Effector memory CD4-positive, alpha-beta T cell (primary cell): ENCODE data around the gene ING4.

Experiments
- DNase-seq, 3 donors: peaks; one replicate each; pipeline ENCODE4 v3.0.0-alpha.2; 2020
- H3K27ac ChIP-seq: 2 replicates; pipeline ENCODE4 v1.7.0; 2013; ENCODE audit warnings: mild to moderate bottlenecking, low read length, moderate library complexity; ENCODE audit not compliant: insufficient read depth, poor library complexity, severe bottlenecking
- H3K27me3 ChIP-seq: replicated peaks from 2 replicates; pipeline ENCODE4 v1.7.0; 2013; ENCODE audit warnings: mild to moderate bottlenecking, low read length; ENCODE audit not compliant: insufficient read depth, control insufficient read depth, poor library complexity, severe bottlenecking
- H3K36me3 ChIP-seq: 2 replicates; pipeline ENCODE4 v1.7.0; 2013; ENCODE audit warnings: mild to moderate bottlenecking, low read length, moderate library complexity; ENCODE audit not compliant: control insufficient read depth, insufficient read depth
- H3K4me1 ChIP-seq: 2 replicates; pipeline ENCODE4 v1.7.0; 2013; ENCODE audit warnings: low read length, mild to moderate bottlenecking; ENCODE audit not compliant: control insufficient read depth, insufficient read depth, poor library complexity, severe bottlenecking
- H3K4me3 ChIP-seq: 2 replicates; pipeline ENCODE4 v1.7.0; 2013; ENCODE audit warnings: low read length, low read depth, mild to moderate bottlenecking; ENCODE audit not compliant: insufficient read depth, poor library complexity, severe bottlenecking
- H3K9me3 ChIP-seq: 2 replicates; pipeline ENCODE4 v1.7.0; 2013; ENCODE audit warnings: mild to moderate bottlenecking, low read length, moderate library complexity; ENCODE audit not compliant: control insufficient read depth

Gene ING4

DNA sequence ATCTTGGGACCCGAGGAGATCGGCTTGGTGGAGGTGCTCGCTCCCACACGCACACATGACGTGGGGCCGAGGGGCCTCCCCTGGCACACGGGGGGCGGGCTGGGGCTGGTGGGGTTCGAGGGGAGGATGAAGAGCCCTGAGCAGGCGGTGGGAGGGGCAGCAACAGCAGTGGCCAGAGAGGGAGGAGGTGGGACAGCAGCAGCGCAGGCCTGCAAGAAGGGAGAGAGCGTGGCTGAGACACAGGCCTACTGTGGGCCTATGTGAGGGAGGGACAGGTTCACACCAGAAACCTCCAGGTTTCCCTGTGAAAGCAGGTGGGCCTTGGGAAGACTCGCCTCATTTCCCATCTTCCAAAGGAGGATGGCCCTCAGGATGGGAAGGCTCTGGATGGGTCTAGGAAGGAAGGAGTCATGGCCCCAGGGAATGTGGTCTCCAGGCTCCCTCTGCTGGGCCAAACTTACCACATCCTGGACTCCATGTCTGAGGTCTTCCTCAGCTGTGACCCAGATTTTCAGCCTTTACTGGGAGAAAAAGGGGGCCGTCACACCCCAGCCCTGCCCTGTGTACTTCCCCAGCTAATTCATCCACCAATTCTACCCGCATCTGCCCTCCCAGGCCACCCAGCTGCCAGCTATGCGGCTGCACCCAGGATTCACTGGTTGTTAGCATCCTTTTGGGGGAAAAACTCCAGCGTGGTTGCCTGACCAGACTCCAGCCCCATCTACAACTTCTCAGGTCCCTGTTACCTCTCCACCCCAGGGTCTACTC, 34.8 kb upstream of the ING4 start:
- H3K27me3 ChIP-seq = peaks cover 15% of the 10 kb centered on the region

DNA sequence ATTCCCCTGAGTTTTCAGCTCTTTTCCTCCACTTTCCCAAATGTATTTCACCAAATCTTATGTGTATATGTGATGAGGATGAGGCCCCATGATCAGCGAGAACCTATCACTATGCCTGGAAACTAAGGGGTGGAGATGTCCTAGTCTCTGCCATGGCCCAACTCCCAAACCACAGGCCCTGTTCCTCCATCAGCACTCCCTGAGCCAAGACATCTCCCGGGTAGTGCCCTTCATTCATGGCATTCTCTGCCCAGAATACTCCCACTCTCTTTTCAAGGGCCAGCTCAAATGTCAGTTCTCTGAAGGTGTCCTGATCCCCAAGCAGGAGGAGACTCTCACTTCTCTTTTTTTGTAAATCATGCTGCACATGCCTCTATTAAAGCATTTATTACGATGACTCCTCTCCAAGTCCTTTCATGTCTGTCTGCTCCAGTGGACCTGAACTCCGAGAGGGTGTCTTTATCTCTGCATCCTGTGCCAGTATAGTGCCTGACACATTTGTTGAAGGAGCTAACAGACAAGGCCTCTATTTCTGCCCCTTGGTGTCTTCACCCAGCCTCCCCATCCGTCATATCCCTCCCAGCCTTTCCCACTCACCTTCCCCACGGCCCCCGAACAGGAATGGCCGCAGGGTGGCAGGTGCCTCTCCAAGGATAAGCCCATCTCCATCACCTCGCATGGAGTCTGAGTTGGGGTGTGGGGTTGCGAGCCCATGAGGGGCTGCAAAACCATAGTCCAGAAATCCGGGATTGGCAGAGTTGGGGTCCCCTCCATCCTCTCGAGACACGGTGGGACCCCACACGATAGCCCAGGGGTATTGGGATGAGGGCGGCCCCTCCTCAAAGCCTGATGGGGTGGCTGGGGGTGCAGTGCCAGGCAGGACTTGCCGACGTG, 34.0 kb upstream of the ING4 start:
- Histone ChIP-seq H3K4me1 (peaks cover 17% of the 10 kb centered on the region), H3K27me3 (peaks cover 11% of the 10 kb centered on the region), H3K27ac (no peak overlapping the region)

More for the DNA sequence above, 34.8 kb upstream of the ING4 start:
- H3K9me3 ChIP-seq = no peaks in the 10 kb centered on the region
- H3K27ac ChIP-seq = no peak overlapping the region
- H3K36me3 ChIP-seq = no peaks in the 10 kb centered on the region
- no peak for DNase-seq
- H3K4me3 ChIP-seq = no peak overlapping the region
- peaks cover 17% of the 10 kb centered on the region for H3K4me1 ChIP-seq

DNA sequence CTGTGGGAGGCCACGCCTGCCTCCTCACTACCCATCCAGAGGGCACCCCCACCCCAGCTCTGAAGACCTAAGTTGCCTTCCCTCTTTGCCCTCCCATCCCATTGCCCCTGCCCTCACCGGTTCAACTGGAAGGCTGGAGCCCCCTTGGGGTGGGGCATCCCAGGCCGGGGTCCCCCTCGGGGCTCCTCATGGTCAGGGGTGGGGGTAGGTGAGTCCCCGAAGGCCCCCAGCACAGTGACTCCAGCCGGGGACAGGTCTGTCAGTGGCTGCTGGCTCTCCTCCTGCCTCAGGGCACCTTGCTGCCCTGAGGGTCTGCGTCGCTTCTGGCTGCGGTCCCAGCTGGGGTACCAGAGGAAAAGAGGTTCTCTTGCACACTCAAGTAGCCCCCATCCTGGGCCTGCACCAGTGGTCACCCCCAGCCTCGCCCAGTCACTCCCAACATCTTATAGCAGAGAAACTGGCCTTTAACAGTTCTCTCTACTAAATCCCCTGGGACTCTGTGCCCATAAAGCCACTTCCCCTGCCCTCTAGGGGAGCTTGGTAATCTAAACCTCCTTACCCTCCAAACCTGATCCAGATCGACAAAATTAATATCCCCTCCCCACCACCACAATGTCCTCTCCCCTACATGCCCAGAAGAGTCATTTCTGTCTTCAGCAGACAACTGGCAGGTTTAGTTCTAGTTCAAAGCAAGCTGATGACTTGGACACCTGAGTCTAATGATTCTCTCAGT, 32.6 kb upstream of the ING4 start:
- Histone ChIP-seq H3K36me3 (no peaks in the 10 kb centered on the region), H3K27me3 (no peaks in the 10 kb centered on the region), H3K9me3 (no peaks in the 10 kb centered on the region), H3K27ac (no peak overlapping the region), H3K4me1 (peaks cover 11% of the 10 kb centered on the region), H3K4me3 (no peak overlapping the region)
- DNase-seq = no peak

More for the DNA sequence above, 34.0 kb upstream of the ING4 start:
- Histone ChIP-seq H3K4me3 (no peak overlapping the region), H3K36me3 (no peaks in the 10 kb centered on the region), H3K9me3 (no peaks in the 10 kb centered on the region)
- no peak for DNase-seq

DNA sequence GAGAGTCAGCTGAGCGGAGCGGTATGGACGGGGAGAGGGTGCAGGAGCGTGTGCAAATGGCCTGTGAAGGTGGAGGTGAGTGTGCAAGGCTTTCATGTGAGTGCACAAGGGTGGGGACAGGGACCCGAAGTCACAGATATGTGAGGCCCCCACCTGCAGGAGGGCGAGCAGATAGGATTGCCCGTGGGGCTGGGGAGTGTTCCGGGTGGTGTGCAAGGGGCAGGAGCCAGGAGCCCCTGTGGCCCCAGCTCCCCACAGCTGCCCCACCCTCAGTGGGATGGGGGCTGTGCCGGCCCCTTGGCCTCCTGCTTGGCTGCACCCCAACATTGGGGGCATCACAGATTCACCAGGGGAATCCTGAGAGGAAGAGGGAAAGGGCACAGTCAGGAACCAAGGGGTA, 31.8 kb upstream of the ING4 start:
- H3K4me1 ChIP-seq = peaks cover 11% of the 10 kb centered on the region
- no peaks in the 10 kb centered on the region for H3K27me3 ChIP-seq
- H3K4me3 ChIP-seq = no peak overlapping the region
- H3K9me3 ChIP-seq = no peaks in the 10 kb centered on the region
- no peak overlapping the region for H3K27ac ChIP-seq
- DNase-seq = no peak
- H3K36me3 ChIP-seq = no peaks in the 10 kb centered on the region

DNA sequence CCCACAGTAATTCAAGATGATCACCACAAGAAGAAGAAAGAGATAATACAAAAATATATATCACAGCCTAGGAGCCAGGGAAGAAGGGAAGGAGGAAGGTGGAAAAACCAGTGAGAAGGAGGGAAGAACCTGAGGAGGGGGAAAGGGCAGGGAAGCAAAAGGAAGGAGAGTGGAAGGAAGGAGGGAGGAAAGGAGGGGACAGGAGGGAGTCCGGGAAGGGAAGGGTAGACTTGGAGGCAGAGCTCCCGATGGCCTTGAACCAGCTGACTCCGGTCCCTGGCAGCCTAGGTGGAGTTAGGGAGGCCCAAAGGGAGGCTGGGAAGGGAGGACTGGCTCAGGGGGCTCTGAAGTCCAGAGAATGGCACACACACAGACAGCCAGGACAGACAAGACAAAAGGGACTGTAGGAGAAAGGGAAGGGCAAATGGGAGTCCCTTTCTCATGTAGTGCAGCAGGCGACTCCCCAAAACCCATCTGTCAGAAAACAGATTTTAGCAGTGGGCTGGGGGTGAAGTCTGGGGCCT, 31.0 kb upstream of the ING4 start:
- DNase-seq = no peak
- Histone ChIP-seq H3K4me1 (peaks cover 9% of the 10 kb centered on the region), H3K9me3 (no peaks in the 10 kb centered on the region), H3K27me3 (no peaks in the 10 kb centered on the region), H3K27ac (no peak overlapping the region), H3K36me3 (no peaks in the 10 kb centered on the region), H3K4me3 (no peak overlapping the region)

DNA sequence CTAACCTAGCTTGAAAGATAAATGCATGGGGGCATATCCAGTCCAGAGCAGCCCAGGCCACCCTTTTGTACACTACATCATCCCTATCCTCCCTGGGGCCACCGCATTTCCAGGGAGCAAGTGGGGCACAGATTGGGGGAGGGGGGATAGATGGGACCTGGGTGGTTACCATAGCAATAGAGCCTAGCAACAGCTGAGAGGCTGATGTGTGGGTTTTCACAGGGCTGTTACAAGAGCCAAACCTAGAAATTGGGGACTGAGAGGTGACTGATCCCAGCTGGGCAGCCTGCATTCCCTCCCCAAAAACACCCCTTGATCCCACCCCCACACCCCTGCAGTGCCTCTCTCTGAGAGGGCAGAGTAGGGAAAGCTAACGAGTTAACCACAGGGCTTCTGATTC, 30.0 kb upstream of the ING4 start:
- H3K27me3 ChIP-seq = no peaks in the 10 kb centered on the region
- peaks cover 17% of the 10 kb centered on the region for H3K4me1 ChIP-seq
- H3K9me3 ChIP-seq = no peaks in the 10 kb centered on the region
- H3K4me3 ChIP-seq = no peak overlapping the region
- no peak overlapping the region for H3K27ac ChIP-seq
- H3K36me3 ChIP-seq = no peaks in the 10 kb centered on the region
- DNase-seq = no peak

DNA sequence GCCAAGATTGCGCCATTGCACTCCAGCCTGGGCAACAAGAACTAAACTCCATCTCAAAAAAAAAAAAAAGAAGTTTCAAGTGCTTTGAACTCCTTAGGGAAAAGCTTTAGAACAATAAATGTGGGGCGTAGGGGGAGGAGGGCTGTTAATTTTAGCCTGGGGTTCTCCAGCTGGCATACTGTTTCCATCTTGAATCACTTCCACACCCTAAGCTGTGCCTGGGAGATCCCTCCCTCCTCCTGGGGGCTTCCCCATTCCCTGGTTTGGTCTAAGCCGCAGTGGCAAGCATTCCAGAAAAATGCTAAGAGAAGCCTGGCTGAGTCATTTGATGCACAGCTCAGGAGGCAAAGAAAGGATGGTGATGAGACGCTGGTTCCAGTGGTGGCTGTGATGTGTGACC, 28.6 kb upstream of the ING4 start:
- no peak overlapping the region for H3K4me3 ChIP-seq
- peaks cover 20% of the 10 kb centered on the region for H3K4me1 ChIP-seq
- no peak overlapping the region for H3K27ac ChIP-seq
- H3K36me3 ChIP-seq = no peaks in the 10 kb centered on the region
- no peak for DNase-seq
- H3K9me3 ChIP-seq = no peaks in the 10 kb centered on the region
- no peaks in the 10 kb centered on the region for H3K27me3 ChIP-seq

DNA sequence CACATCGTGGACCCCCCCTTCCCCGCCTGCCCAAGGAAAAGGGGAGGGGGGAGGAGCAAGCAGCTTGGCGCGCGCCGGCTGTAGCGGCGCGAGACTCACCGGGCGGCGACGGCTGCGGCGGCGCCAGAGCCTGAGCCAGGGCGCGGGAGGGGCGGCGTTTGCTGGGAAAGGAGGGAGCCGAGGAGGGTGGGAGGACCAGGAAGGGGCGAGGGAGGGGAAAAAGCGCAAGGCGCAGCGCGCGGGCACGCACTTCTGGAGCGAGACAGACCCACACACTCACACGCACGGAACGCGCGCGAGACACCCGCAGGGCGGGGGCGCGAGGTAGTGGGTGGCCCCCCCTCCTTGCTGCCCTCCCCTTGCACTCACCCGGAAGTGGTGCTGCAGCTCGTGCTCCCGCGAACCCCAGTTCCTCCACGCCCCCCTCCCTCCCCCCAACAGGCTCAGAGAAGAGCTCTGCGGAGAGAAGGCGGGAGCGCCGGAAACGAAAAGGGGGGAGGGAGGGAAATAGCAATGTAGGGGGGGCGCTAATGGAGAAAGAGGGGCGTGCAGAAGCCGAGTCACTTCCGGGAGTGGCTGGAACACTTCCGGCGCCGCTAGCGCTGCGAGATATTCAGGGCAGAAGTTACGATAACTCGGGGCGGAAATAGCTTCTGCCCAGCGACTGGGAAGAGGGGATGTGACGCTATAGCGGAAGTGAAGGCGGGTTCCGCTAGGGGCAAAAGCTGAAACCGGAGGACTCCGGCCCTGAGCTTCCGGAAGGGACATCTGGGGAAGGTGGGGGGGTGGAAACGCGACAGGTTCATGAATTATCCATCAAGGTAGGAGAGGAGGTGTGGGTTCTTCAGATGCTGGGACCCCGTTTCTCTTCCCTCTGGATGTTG, 26.3 kb upstream of the ING4 start, which contains the start of gene ZNF384:
Gene ZNF384, minus strand, starts transcription at position 377 of the 884 bp plus-strand sequence. CDS start 9,855 bp downstream, outside the sequence.
- peaks cover 20% of the 10 kb centered on the region for H3K4me1 ChIP-seq
- peak within 1 kb of the TSS; percentile 88 for H3K4me3 ChIP-seq

DNA sequence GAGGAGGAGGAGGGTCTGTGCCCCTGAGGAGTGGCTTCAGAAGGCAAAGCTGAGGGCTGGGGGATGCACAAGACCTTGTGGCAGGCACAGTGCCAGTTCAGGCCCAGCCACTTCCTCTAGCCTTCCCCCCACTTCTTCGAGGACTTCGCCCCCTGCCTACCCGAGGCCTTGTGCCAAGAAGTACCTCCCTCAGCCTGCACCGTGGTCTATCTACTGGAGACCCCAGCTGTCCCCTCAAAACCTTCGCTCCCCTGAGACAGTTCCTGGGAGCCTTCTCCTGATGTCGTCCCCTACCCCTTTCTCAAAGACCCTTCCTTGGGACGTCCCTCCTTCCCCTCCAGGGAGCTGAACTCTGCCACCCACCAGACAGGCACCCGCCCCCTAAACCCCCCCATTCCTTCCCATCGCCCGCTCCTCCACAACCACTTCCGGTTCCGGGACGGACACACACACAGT, 25.7 kb upstream of the ING4 start:
- Histone ChIP-seq H3K36me3 (peaks cover 2% of the 10 kb centered on the region), H3K4me1 (peaks cover 20% of the 10 kb centered on the region), H3K9me3 (no peaks in the 10 kb centered on the region), H3K27ac (peak overlapping the region; percentile 86), H3K4me3 (peak overlapping the region; percentile 88), H3K27me3 (no peaks in the 10 kb centered on the region)
- no peak for DNase-seq

More for the DNA sequence above, 26.3 kb upstream of the ING4 start, which contains the start of gene ZNF384:
- no peaks in the 10 kb centered on the region for H3K9me3 ChIP-seq
- no peaks in the 10 kb centered on the region for H3K27me3 ChIP-seq
- H3K27ac ChIP-seq = peak within 1 kb of the TSS; percentile 86
- H3K36me3 ChIP-seq = no peaks in the 10 kb centered on the region
- DNase-seq = peak; percentile 95 to 96 (median 95)
